Lung (tissue), 12 donors: ENCODE results near the gene RABGAP1L. TPM values are rescaled to one million over a fixed set of nuclear protein-coding genes. Genes with fewer than 3 reads are reported as not detected.

ENCODE experiments used
- ATAC-seq: fragments of 200-7000 bp; cut with Tn5 transposase; one replicate; pipeline ENCODE4 v1.9.1; 2020; ENCODE audit warnings: moderate number of reproducible peaks; ENCODE audit not compliant: insufficient read depth, low FRiP score
- DNase-seq, 3 donors: peaks; one replicate each; pipeline ENCODE4 v3.0.0-alpha.2; 2013 to 2017
- H3K27ac ChIP-seq, 2 donors: one replicate each; pipeline ENCODE4 v1.5.1; 2013; ENCODE audit warnings: mild to moderate bottlenecking in 2 of 2, moderate library complexity in 2 of 2, control low read depth in 1 of 2, inconsistent platforms in 1 of 2, low read depth in 1 of 2, low read length in 1 of 2
- H3K27me3 ChIP-seq, 3 donors: one replicate each; pipeline ENCODE4 v1.5.1; 2013; ENCODE audit warnings: low read length in 2 of 3; ENCODE audit not compliant: control insufficient read depth in 3 of 3, insufficient read depth in 3 of 3
- H3K36me3 ChIP-seq, 4 donors: one replicate each; pipeline ENCODE4 v1.5.1; 2013; ENCODE audit warnings: low read length in 4 of 4, mild to moderate bottlenecking in 1 of 4, moderate library complexity in 1 of 4; ENCODE audit not compliant: control insufficient read depth in 4 of 4, insufficient read depth in 4 of 4
- H3K4me1 ChIP-seq, 5 donors: one replicate each; pipeline ENCODE4 v1.5.1; 2013; ENCODE audit warnings: low read length in 5 of 5, mild to moderate bottlenecking in 2 of 5, moderate library complexity in 1 of 5; ENCODE audit not compliant: control insufficient read depth in 5 of 5, insufficient read depth in 5 of 5
- H3K4me3 ChIP-seq: one replicate; pipeline ENCODE4 v1.5.1; 2013; ENCODE audit warnings: mild to moderate bottlenecking, control low read depth, moderate library complexity
- H3K9ac ChIP-seq, 2 donors: one replicate each; pipeline ENCODE4 v1.5.1; 2013; ENCODE audit warnings: low read length in 2 of 2, control low read depth in 1 of 2; ENCODE audit not compliant: insufficient read depth in 1 of 2
- H3K9me3 ChIP-seq, 4 donors: one replicate each; pipeline ENCODE4 v1.5.1; 2013; ENCODE audit warnings: low read length in 3 of 4, mild to moderate bottlenecking in 1 of 4, moderate library complexity in 1 of 4; ENCODE audit not compliant: control insufficient read depth in 4 of 4, insufficient read depth in 3 of 4
- CTCF ChIP-seq: IDR thresholded peaks from 2 replicates; pipeline ENCODE4 v1.5.1; 2012; ENCODE audit warnings: mild to moderate bottlenecking; ENCODE audit errors: control extremely low read depth, extremely low read depth
- WGBS, 2 donors: extraction: QIAGEN DNeasy Blood & Tissue Kit; methylation state at CpG; one replicate each; pipeline ENCODE4 v1.1.7; 2013; 5-methylcytosine and 5-hydroxymethylcytosine counted together
- polyA plus RNA-seq, 2 donors: library from polyadenylated mRNA; stranded (reverse); fragments of 200-250 nt; gene quantifications; one replicate each; pipeline ENCODE4 v1.2.1, GENCODE V29; 2013
- total RNA-seq, 2 donors: library from RNA; depleted of rRNA in 1 of 2; stranded (reverse); fragments of >200 nt in 1 of 2; gene quantifications; one replicate each; pipeline ENCODE4 v1.2.1, GENCODE V29; 2014 to 2021
- donor health status: control.
- donor health status: control.
- donor health status: Bipolar disorder and iron deficiency.
- donor health status: healthy.
- donor health status: DM: yes; HTN: yes; CAD: no.

RABGAP1L gene
- total and polyA plus RNA-seq, 4 donors, result 16.0 to 123 (median 44.5) TPM

DNA sequence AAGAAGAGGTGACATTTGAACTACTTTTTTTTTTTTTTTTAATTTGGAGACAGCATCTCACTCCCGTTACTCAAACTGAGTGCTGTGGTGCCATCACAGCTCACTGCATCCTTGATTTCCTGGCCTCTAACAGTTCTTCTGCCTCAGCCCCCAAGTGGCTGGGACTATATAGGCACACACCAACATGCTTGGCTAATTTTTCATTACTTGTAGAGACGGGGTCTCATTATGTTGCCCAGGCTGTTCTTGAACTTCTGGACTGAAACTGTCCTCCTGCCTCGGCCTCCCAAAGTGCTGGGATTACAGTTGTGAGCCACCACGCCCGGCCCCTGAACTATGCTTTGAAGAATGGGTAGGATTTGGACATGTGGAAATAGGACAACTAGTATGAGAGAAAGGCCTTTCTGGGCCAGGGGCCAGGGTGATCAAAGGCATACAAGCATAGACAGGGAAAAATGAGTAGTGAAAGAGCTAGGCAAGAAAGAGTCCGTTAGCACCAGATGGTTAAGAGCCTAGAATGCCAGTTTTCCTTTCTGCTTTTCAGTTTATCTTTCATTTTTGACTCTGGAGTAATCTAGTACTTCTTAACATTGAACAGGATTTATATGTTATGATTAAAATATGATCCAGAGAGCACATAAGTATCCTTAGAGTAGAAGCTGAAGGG is 6.3 kb downstream of the RABGAP1L start:
- no peaks in the 10 kb centered on the region for H3K9me3 ChIP-seq
- ATAC-seq, result no peak
- DNase-seq, result peak; percentile 30 to 53 (median 30)
- 86 to 87% methylated on average over 6 of the region's 6 CpGs for WGBS, 2 donors
- H3K36me3 ChIP-seq, result no peaks in the 10 kb centered on the region
- no peak for TF ChIP-seq CTCF
- no peak overlapping the region for H3K9ac ChIP-seq
- H3K27me3 ChIP-seq, result no peaks in the 10 kb centered on the region
- H3K4me1 ChIP-seq, result peaks cover 0 to 20% (median 0%) of the 10 kb centered on the region in 5 donors
- H3K4me3 ChIP-seq, result no peak overlapping the region
- no peak overlapping the region for H3K27ac ChIP-seq

- ATAC-seq (no peak), DNase-seq (no peak)
- Histone ChIP-seq H3K9ac (no peak overlapping the region), H3K4me1 (peaks cover 0 to 20% (median 0%) of the 10 kb centered on the region in 5 donors), H3K27ac (peak overlapping the region in 1 of 2 donors; percentile 60), H3K4me3 (no peak overlapping the region), H3K36me3 (no peaks in the 10 kb centered on the region), H3K9me3 (no peaks in the 10 kb centered on the region), H3K27me3 (no peaks in the 10 kb centered on the region)
- no peak for TF ChIP-seq CTCF
- 67 to 70% methylated on average over 5 of the region's 5 CpGs for whole genome bisulfite sequencing, 2 donors
Observed at GRCh38 chr1:174166530-174167264, 7.4 kb downstream of the RABGAP1L start.

DNA sequence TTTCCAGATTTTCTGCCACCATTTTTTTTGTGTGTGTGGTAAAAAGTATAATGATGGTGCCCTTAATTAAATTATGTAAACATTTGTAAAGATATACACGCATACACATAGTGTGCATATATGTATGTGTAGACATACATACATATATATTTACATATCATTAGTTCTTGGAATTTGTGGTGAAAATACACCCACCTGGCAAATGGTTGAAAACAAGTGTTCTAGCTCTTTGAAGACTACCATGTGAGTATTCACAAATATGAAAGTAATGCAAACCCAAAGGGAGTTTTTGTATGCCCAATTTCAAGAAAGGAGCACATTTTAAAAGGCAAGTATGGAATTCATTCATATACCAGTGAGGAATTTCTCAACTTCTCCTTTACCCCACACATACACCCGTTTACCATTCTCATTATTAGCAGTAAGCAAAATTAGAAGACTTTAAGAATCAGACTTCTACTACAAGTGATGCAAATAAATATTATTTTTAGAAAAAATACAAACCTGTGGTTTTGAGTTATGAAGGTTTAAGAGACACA is 8.0 kb downstream of the RABGAP1L start:
- Histone ChIP-seq H3K4me1 (peaks cover 0 to 20% (median 0%) of the 10 kb centered on the region in 5 donors), H3K27ac (peak overlapping the region in 1 of 2 donors; percentile 21), H3K36me3 (no peaks in the 10 kb centered on the region), H3K9ac (no peak overlapping the region), H3K27me3 (no peaks in the 10 kb centered on the region), H3K4me3 (no peak overlapping the region), H3K9me3 (no peaks in the 10 kb centered on the region)
- WGBS, 2 donors, result 60 to 83% methylated on average over 2 of the region's 2 CpGs
- ATAC-seq (no peak), DNase-seq (no peak)
- no peak for TF ChIP-seq CTCF
